Suprapubic skin (tissue), 4 donors: ENCODE data around the gene KAZN. TPM values are rescaled to one million over a fixed set of nuclear protein-coding genes. Genes with fewer than 3 reads are reported as not detected.
A peak's percentile ranks its signal among the peaks of the same experiment; 100 is the strongest.

Experiments used
- DNase-seq, 2 donors: peaks; one replicate each; pipeline ENCODE4 v3.0.0-alpha.2; 2019; ENCODE audit warnings: low spot score in 2 of 2
- H3K27ac ChIP-seq: fragments of 200-600 bp; sonication (generic); one replicate; pipeline ENCODE4 v1.5.1; 2019
- H3K27me3 ChIP-seq: fragments of 200-600 bp; sonication (generic); one replicate; pipeline ENCODE4 v1.5.1; 2019
- H3K36me3 ChIP-seq: fragments of 200-600 bp; sonication (generic); one replicate; pipeline ENCODE4 v1.5.1; 2019
- H3K4me1 ChIP-seq: fragments of 200-600 bp; sonication (generic); one replicate; pipeline ENCODE4 v1.5.1; 2019
- H3K4me3 ChIP-seq: fragments of 200-600 bp; sonication (generic); one replicate; pipeline ENCODE4 v1.5.1; 2019; ENCODE audit warnings: mild to moderate bottlenecking
- H3K9me3 ChIP-seq: fragments of 200-600 bp; sonication (generic); one replicate; pipeline ENCODE4 v1.5.1; 2019
- CTCF ChIP-seq, 2 donors: fragments of 200-600 bp in 1 of 2; fragments of 450-650 bp in 1 of 2; sonication (generic) in 1 of 2; IDR thresholded peaks; one replicate each; pipeline ENCODE4 v1.5.1; 2016 to 2019; ENCODE audit warnings: antibody characterized with exemption in 2 of 2, mild to moderate bottlenecking in 1 of 2, moderate library complexity in 1 of 2
- EP300 ChIP-seq: sonication (generic); formaldehyde crosslinking; IDR thresholded peaks from one replicate; pipeline ENCODE4 v1.6.1; 2017; ENCODE audit warnings: antibody characterized with exemption
- POLR2A ChIP-seq, 2 donors: fragments of 450-650 bp; IDR thresholded peaks; one replicate each; pipeline ENCODE4 v1.6.1; 2017; ENCODE audit warnings: antibody characterized with exemption in 2 of 2, mild to moderate bottlenecking in 2 of 2, moderate library complexity in 2 of 2
- POLR2AphosphoS5 ChIP-seq, 3 donors: sonication (generic); formaldehyde crosslinking; IDR thresholded peaks; one replicate each; pipeline ENCODE4 v1.6.1; 2017; ENCODE audit warnings: antibody characterized with exemption in 3 of 3
- whole genome bisulfite sequencing: methylation state at CpG from one replicate; pipeline ENCODE4 v1.1.5; 2018; 5-methylcytosine and 5-hydroxymethylcytosine counted together
- total RNA-seq, 4 donors: library from RNA; depleted of rRNA; stranded (reverse); fragments of >200 nt; gene quantifications; one replicate each; pipeline ENCODE4 v1.1.0, GENCODE V29; 2016

KAZN gene
- total RNA-seq, 4 donors from 2014 or later, result 29.2 to 37.5 (median 31.7) TPM

GRCh38 chr1:14994148-14994547, 395.7 kb downstream of the KAZN start:
- no peak overlapping the region for H3K27ac ChIP-seq
- peaks cover 17% of the 10 kb centered on the region for H3K4me1 ChIP-seq
- no peak for DNase-seq
- H3K36me3 ChIP-seq, result no peaks in the 10 kb centered on the region
- no peak for TF ChIP-seq POLR2AphosphoS5 (IDR thresholded peaks at IDR 0.05)
- TF ChIP-seq EP300, result no peak
- no peak for TF ChIP-seq CTCF (IDR thresholded peaks at IDR 0.05)
- no peak for TF ChIP-seq POLR2A (IDR thresholded peaks at IDR 0.05)
- no peaks in the 10 kb centered on the region for H3K9me3 ChIP-seq
- WGBS, result 87% methylated on average over 4 of the region's 7 CpGs
- no peak overlapping the region for H3K4me3 ChIP-seq
- H3K27me3 ChIP-seq, result no peaks in the 10 kb centered on the region

GRCh38 chr1:14994841-14995437, 396.5 kb downstream of the KAZN start:
- no peak for TF ChIP-seq CTCF (IDR thresholded peaks at IDR 0.05)
- H3K9me3 ChIP-seq, result no peaks in the 10 kb centered on the region
- H3K27ac ChIP-seq, result no peak overlapping the region
- no peaks in the 10 kb centered on the region for H3K36me3 ChIP-seq
- H3K27me3 ChIP-seq, result no peaks in the 10 kb centered on the region
- DNase-seq, result no peak
- peaks cover 17% of the 10 kb centered on the region for H3K4me1 ChIP-seq
- WGBS, result 66% methylated on average over 8 of the region's 9 CpGs
- H3K4me3 ChIP-seq, result no peak overlapping the region

- peak overlapping the region; percentile 67 for H3K27ac ChIP-seq
Measured at GRCh38 chr1:14996133-14997050, 397.9 kb downstream of the KAZN start.

GRCh38 chr1:14997646-14998276, 399.3 kb downstream of the KAZN start:
- H3K36me3 ChIP-seq, result no peaks in the 10 kb centered on the region
- 57% methylated on average over 8 of the region's 12 CpGs for WGBS

More at GRCh38 chr1:14996133-14997050, 397.9 kb downstream of the KAZN start:
- H3K9me3 ChIP-seq, result no peaks in the 10 kb centered on the region
- no peak overlapping the region for H3K4me3 ChIP-seq
- no peaks in the 10 kb centered on the region for H3K36me3 ChIP-seq
- H3K27me3 ChIP-seq, result no peaks in the 10 kb centered on the region
- H3K4me1 ChIP-seq, result peaks cover 17% of the 10 kb centered on the region
- WGBS, result 64% methylated on average over 18 of the region's 23 CpGs
- no peak for DNase-seq
- TF ChIP-seq POLR2AphosphoS5 (IDR thresholded peaks at IDR 0.05) (no peak), CTCF (IDR thresholded peaks at IDR 0.05) (no peak), EP300 (no peak), POLR2A (IDR thresholded peaks at IDR 0.05) (no peak)

More at GRCh38 chr1:14997646-14998276, 399.3 kb downstream of the KAZN start:
- H3K4me1 ChIP-seq, result peaks cover 17% of the 10 kb centered on the region
- H3K27ac ChIP-seq, result no peak overlapping the region
- no peak for TF ChIP-seq EP300
- no peak for TF ChIP-seq CTCF (IDR thresholded peaks at IDR 0.05)
- TF ChIP-seq POLR2A (IDR thresholded peaks at IDR 0.05), result no peak
- no peak for TF ChIP-seq POLR2AphosphoS5 (IDR thresholded peaks at IDR 0.05)
- H3K9me3 ChIP-seq, result no peaks in the 10 kb centered on the region
- H3K27me3 ChIP-seq, result no peaks in the 10 kb centered on the region
- no peak for DNase-seq
- no peak overlapping the region for H3K4me3 ChIP-seq
